Tongue (tissue), 2 donors: ENCODE results near the gene NPEPL1. TPM values are rescaled to one million over a fixed set of nuclear protein-coding genes. Genes with fewer than 3 reads are reported as not detected.

Experiments
- DNase-seq: peaks from one replicate; pipeline ENCODE4 v3.0.0-alpha.2; 2015
- total RNA-seq: library from RNA; depleted of rRNA; stranded (reverse); fragments of >200 nt; gene quantifications from one replicate; pipeline ENCODE4 v1.2.3, GENCODE V29; 2014

The NPEPL1 gene
- total RNA-seq, 1 donor from 2014 or later, result 32.2 TPM

GRCh38 chr20:58685988-58686387 lies 6.6 kb upstream of the NPEPL1 start:
- no peak for DNase-seq

- no peak for DNase-seq
Observed at GRCh38 chr20:58688414-58688813, 4.2 kb upstream of the NPEPL1 start.

- peak; percentile 94 for DNase-seq
Observed at GRCh38 chr20:58688840-58689239, 3.8 kb upstream of the NPEPL1 start.

- DNase-seq, result peak; percentile 76
Observed at GRCh38 chr20:58690396-58691135, 2.0 kb upstream of the NPEPL1 start.

GRCh38 chr20:58691773-58692578 lies 624 bp upstream of the NPEPL1 start:
- no peak for DNase-seq

GRCh38 chr20:58693226-58694006 lies 816 bp downstream of the NPEPL1 start:
- DNase-seq, result peak; percentile 45

GRCh38 chr20:58694241-58695083 lies 1.9 kb downstream of the NPEPL1 start:
- no peak for DNase-seq

- no peak for DNase-seq
Observed at GRCh38 chr20:58695084-58695722, 2.6 kb downstream of the NPEPL1 start.

GRCh38 chr20:58695895-58696375 lies 3.3 kb downstream of the NPEPL1 start:
- DNase-seq, result no peak

GRCh38 chr20:58696411-58696961 lies 3.9 kb downstream of the NPEPL1 start:
- DNase-seq, result no peak

- DNase-seq, result no peak
Observed at GRCh38 chr20:58697201-58697866, 4.7 kb downstream of the NPEPL1 start.

- DNase-seq, result no peak
Observed at GRCh38 chr20:58697867-58698703, 5.5 kb downstream of the NPEPL1 start.

- DNase-seq, result peak; percentile 89
Observed at GRCh38 chr20:58698741-58699622, 6.4 kb downstream of the NPEPL1 start.

- no peak for DNase-seq
Observed at GRCh38 chr20:58699623-58700107, 7.1 kb downstream of the NPEPL1 start.

GRCh38 chr20:58700121-58700821 lies 7.7 kb downstream of the NPEPL1 start:
- no peak for DNase-seq

- DNase-seq, result peak; percentile 53
Observed at GRCh38 chr20:58700823-58701222, 8.2 kb downstream of the NPEPL1 start.

GRCh38 chr20:58701431-58702160 lies 9.0 kb downstream of the NPEPL1 start:
- no peak for DNase-seq
